ENCODE data around the gene TRA2B. TPM values are rescaled to one million over a fixed set of nuclear protein-coding genes. Genes with fewer than 3 reads are reported as not detected.

The TRA2B gene
- total RNA-seq, 2 experiments from 2014 or later, result 549 to 585 TPM

- POLR2A ChIA-PET, result no interaction called here
- DNase-seq, result no peak
- H3K27me3 ChIP-seq (ENCODE audit: control insufficient read depth in 1 of 2, insufficient read depth in 2 of 2, low read length in 2 of 2), result no peaks in the 10 kb centered on the region
- H3K36me3 ChIP-seq (ENCODE audit: insufficient read depth, low read length), result no peaks in the 10 kb centered on the region
- H3K4me1 ChIP-seq (ENCODE audit: insufficient read depth, low read length), result no peaks in the 10 kb centered on the region
- H3K4me1 Mint-ChIP-seq (ENCODE audit: low read depth), result no peaks in the 10 kb centered on the region
- no peak for TF ChIP-seq CTCF (IDR thresholded peaks at IDR 0.05)
- intact Hi-C loops (cut with DNase I, micrococcal nuclease), result no loop called here
- no peak overlapping the region for H3K27ac Mint-ChIP-seq
- no peak for ATAC-seq (ENCODE audit: poor library complexity)
- H3K36me3 Mint-ChIP-seq (ENCODE audit: low read depth), result no peaks in the 10 kb centered on the region
- H3K4me3 Mint-ChIP-seq, result no peak overlapping the region
- H3K4me3 ChIP-seq (ENCODE audit: low read length), result no peak overlapping the region
- peaks cover 2% of the 10 kb centered on the region for H3K9me3 Mint-ChIP-seq
- no peaks in the 10 kb centered on the region for H3K9me3 ChIP-seq (ENCODE audit: control insufficient read depth in 1 of 2, insufficient read depth in 1 of 2, low read length in 2 of 2)
- CTCF ChIA-PET, result interaction anchor here (0.9 kb wide), 1 partner anchor 9 kb away, joined by 3 read pairs; no protein-coding TSS in a partner anchor
- no peaks in the 10 kb centered on the region for H3K27me3 Mint-ChIP-seq
- no peak overlapping the region for H3K27ac ChIP-seq (ENCODE audit: low read depth in 1 of 2, low read length in 2 of 2)
These were observed 30.4 kb upstream of the TRA2B start for GRCh38 chr3:185968168-185968567.

GRCh38 chr3:185966655-185967054 is 28.8 kb upstream of the TRA2B start:
- H3K4me1 Mint-ChIP-seq (ENCODE audit: low read depth), result no peaks in the 10 kb centered on the region
- no peak for TF ChIP-seq CTCF (IDR thresholded peaks at IDR 0.05)
- CTCF ChIA-PET, result interaction anchor here (1.0 kb wide), 1 partner anchor 651 kb away, joined by 3 read pairs; no protein-coding TSS in a partner anchor
- no peaks in the 10 kb centered on the region for H3K9me3 ChIP-seq (ENCODE audit: control insufficient read depth in 1 of 2, insufficient read depth in 1 of 2, low read length in 2 of 2)
- H3K9me3 Mint-ChIP-seq, result peaks cover 2% of the 10 kb centered on the region
- no peaks in the 10 kb centered on the region for H3K4me1 ChIP-seq (ENCODE audit: insufficient read depth, low read length)
- no peaks in the 10 kb centered on the region for H3K36me3 Mint-ChIP-seq (ENCODE audit: low read depth)
- H3K27ac Mint-ChIP-seq, result no peak overlapping the region
- H3K36me3 ChIP-seq (ENCODE audit: insufficient read depth, low read length), result no peaks in the 10 kb centered on the region
- POLR2A ChIA-PET, result no interaction called here
- H3K27me3 ChIP-seq (ENCODE audit: control insufficient read depth in 1 of 2, insufficient read depth in 2 of 2, low read length in 2 of 2), result no peaks in the 10 kb centered on the region
- no peak for ATAC-seq (ENCODE audit: poor library complexity)
- H3K4me3 Mint-ChIP-seq, result no peak overlapping the region
- H3K27me3 Mint-ChIP-seq, result no peaks in the 10 kb centered on the region
- no peak overlapping the region for H3K4me3 ChIP-seq (ENCODE audit: low read length)
- intact Hi-C loops (cut with DNase I, micrococcal nuclease), result no loop called here
- no peak overlapping the region for H3K27ac ChIP-seq (ENCODE audit: low read depth in 1 of 2, low read length in 2 of 2)
- DNase-seq, result no peak

- no peak for TF ChIP-seq CTCF (IDR thresholded peaks at IDR 0.05)
- H3K27me3 ChIP-seq (ENCODE audit: control insufficient read depth in 1 of 2, insufficient read depth in 2 of 2, low read length in 2 of 2), result no peaks in the 10 kb centered on the region
- no peak for DNase-seq
- no peaks in the 10 kb centered on the region for H3K36me3 ChIP-seq (ENCODE audit: insufficient read depth, low read length)
- Mint-ChIP-seq H3K9me3 (peaks cover 2% of the 10 kb centered on the region), H3K36me3 (ENCODE audit: low read depth) (no peaks in the 10 kb centered on the region), H3K4me3 (no peak overlapping the region), H3K27me3 (no peaks in the 10 kb centered on the region), H3K4me1 (ENCODE audit: low read depth) (no peaks in the 10 kb centered on the region), H3K27ac (no peak overlapping the region)
- H3K27ac ChIP-seq (ENCODE audit: low read depth in 1 of 2, low read length in 2 of 2), result no peak overlapping the region
- no peak overlapping the region for H3K4me3 ChIP-seq (ENCODE audit: low read length)
- peaks cover 4% of the 10 kb centered on the region for H3K4me1 ChIP-seq (ENCODE audit: insufficient read depth, low read length)
- ATAC-seq (ENCODE audit: poor library complexity), result no peak
- ChIA-PET CTCF (no interaction called here), POLR2A (no interaction called here)
- intact Hi-C loops (cut with DNase I, micrococcal nuclease), result no loop called here
- H3K9me3 ChIP-seq (ENCODE audit: control insufficient read depth in 1 of 2, insufficient read depth in 1 of 2, low read length in 2 of 2), result no peaks in the 10 kb centered on the region
These were observed 27.7 kb upstream of the TRA2B start for GRCh38 chr3:185965496-185965895.
